Loucy (cell line): ENCODE measurements around the gene FLT1.

ENCODE experiments used
- CTCF ChIP-seq: fragments of 200-600 bp; sonication (generic); conservative IDR thresholded peaks from 2 replicates; pipeline ENCODE4 v1.5.1; 2014; ENCODE audit warnings: mild to moderate bottlenecking, antibody characterized with exemption, low read length
- EZH2phosphoT487 ChIP-seq: fragments of 200-600 bp; IDR thresholded peaks from 2 replicates; pipeline ENCODE4 v1.6.1; 2018; ENCODE audit warnings: antibody characterized with exemption, mild to moderate bottlenecking, moderate library complexity, borderline replicate concordance

- TF ChIP-seq CTCF (no peak), EZH2phosphoT487 (no peak)
Measured at GRCh38 chr13:28316129-28316528, 178.8 kb downstream of the FLT1 start.
